SU-DHL-6 (cell line): ENCODE results near the gene SCAMP2.

Experiments used
- H2AFZ ChIP-seq: fragments of 200-600 bp; sonication (generic); 2 replicates; pipeline ENCODE4 v1.6.1; 2014; ENCODE audit warnings: low read depth, mild to moderate bottlenecking, moderate library complexity, mixed read lengths, antibody characterized with exemption, low read length; ENCODE audit not compliant: severe bottlenecking
- H3F3A ChIP-seq: fragments of 200-600 bp; shearing (Covaris generic); 2 replicates; pipeline ENCODE4 v1.6.0; 2016; ENCODE audit warnings: antibody characterized with exemption, mild to moderate bottlenecking; ENCODE audit not compliant: insufficient read depth
- H3K27ac ChIP-seq: fragments of 200-600 bp; sonication (generic); 2 replicates; pipeline ENCODE4 v1.5.1; 2016; ENCODE audit warnings: low read depth, mild to moderate bottlenecking, low read length, moderate library complexity, mixed read lengths
- H3K27me3 ChIP-seq: fragments of 200-600 bp; sonication (generic), shearing (Covaris generic); 2 replicates; pipeline ENCODE4 v1.6.0; 2014; ENCODE audit warnings: mild to moderate bottlenecking, low read length
- H3K36me3 ChIP-seq: fragments of 200-600 bp; sonication (generic); 2 replicates; pipeline ENCODE4 v1.6.1; 2014; ENCODE audit warnings: mild to moderate bottlenecking, low read length, mixed read lengths
- H3K4me2 ChIP-seq: fragments of 300-600, 200-600 bp; shearing (Covaris generic), sonication (generic); 2 replicates; pipeline ENCODE4 v1.6.0; 2014; ENCODE audit warnings: low read length, low read depth, mild to moderate bottlenecking; ENCODE audit not compliant: poor library complexity, severe bottlenecking
- H3K4me3 ChIP-seq: fragments of 200-600 bp; sonication (generic); 2 replicates; pipeline ENCODE4 v1.5.1; 2014; ENCODE audit warnings: antibody characterized with exemption, low read length, mild to moderate bottlenecking, mixed read lengths; ENCODE audit not compliant: insufficient read depth, poor library complexity, severe bottlenecking
- H3K79me2 ChIP-seq: fragments of 200-600 bp; sonication (generic); 2 replicates; pipeline ENCODE4 v1.6.1; 2014; ENCODE audit warnings: mild to moderate bottlenecking, low read length, moderate library complexity; ENCODE audit not compliant: insufficient read depth
- H3K9ac ChIP-seq: fragments of 200-600 bp; sonication (generic); 2 replicates; pipeline ENCODE4 v1.7.0; 2014; ENCODE audit warnings: mild to moderate bottlenecking, low read length
- H3K9me2 ChIP-seq: fragments of 200-600 bp; sonication (generic); replicated peaks from 2 replicates; pipeline ENCODE4 v1.6.1; 2014; ENCODE audit warnings: low read length; ENCODE audit not compliant: insufficient read depth
- H3K9me3 ChIP-seq: fragments of 200-600 bp; sonication (generic); 2 replicates; pipeline ENCODE4 v1.6.1; 2014; ENCODE audit warnings: low read length, mixed read lengths; ENCODE audit not compliant: insufficient read depth
- H4K20me1 ChIP-seq: fragments of 200-600 bp; sonication (generic); 2 replicates; pipeline ENCODE4 v1.6.1; 2014; ENCODE audit warnings: low read depth, mild to moderate bottlenecking, antibody characterized with exemption, low read length, moderate library complexity, mixed read lengths
- EZH2phosphoT487 ChIP-seq: fragments of 200-600 bp; sonication (generic), shearing (Covaris generic); conservative IDR thresholded peaks from 2 replicates; pipeline ENCODE4 v1.6.1; 2018; ENCODE audit warnings: mild to moderate bottlenecking, antibody characterized with exemption, low read length, moderate library complexity, mixed read lengths
- TF ChIP-seq, protein P1 (sequence below): fragments of 200-600 bp; sonication (generic); IDR thresholded peaks from one replicate; pipeline ENCODE4 v1.5.1; 2017; ENCODE audit warnings: antibody characterized with exemption, mild to moderate bottlenecking, low read length, moderate library complexity; ENCODE audit not compliant: insufficient read depth, poor library complexity, severe bottlenecking

Gene SCAMP2

DNA sequence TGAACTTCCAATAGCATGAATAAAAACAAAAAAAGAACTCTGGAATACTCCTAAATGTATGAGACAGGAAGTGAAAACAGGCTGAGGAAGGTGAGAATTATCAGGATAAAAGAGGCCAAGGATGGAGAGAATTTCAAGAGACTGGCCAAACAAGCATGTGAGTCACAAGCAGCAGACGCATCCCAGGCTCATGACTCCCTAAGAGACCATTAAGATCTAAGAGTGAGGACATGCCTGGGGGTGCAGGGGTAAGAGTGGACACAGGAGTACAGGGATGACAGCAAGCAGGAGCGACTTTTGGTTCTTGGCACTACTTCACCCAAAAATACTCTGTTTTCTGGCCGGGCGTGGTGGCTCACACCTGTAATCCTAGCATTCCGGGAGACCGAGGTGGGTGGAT lies 7.1 kb downstream of the SCAMP2 start:
- Histone ChIP-seq H3K79me2 (peaks cover 85% of the 10 kb centered on the region), H2AFZ (no peak overlapping the region), H3K4me3 (no peak overlapping the region), H3K27me3 (no peaks in the 10 kb centered on the region), H3K36me3 (peaks cover 6% of the 10 kb centered on the region; the same call in 1 of the 2 replicates), H4K20me1 (peaks cover 3% of the 10 kb centered on the region; the same call in 1 of the 2 replicates), H3F3A (peaks cover 9% of the 10 kb centered on the region), H3K27ac (no peak overlapping the region), H3K9me2 (no peaks in the 10 kb centered on the region), H3K9me3 (no peaks in the 10 kb centered on the region), H3K4me2 (no peak overlapping the region), H3K9ac (no peak overlapping the region)
- TF ChIP-seq EZH2phosphoT487 = no peak
- TF ChIP-seq, protein P1, sequence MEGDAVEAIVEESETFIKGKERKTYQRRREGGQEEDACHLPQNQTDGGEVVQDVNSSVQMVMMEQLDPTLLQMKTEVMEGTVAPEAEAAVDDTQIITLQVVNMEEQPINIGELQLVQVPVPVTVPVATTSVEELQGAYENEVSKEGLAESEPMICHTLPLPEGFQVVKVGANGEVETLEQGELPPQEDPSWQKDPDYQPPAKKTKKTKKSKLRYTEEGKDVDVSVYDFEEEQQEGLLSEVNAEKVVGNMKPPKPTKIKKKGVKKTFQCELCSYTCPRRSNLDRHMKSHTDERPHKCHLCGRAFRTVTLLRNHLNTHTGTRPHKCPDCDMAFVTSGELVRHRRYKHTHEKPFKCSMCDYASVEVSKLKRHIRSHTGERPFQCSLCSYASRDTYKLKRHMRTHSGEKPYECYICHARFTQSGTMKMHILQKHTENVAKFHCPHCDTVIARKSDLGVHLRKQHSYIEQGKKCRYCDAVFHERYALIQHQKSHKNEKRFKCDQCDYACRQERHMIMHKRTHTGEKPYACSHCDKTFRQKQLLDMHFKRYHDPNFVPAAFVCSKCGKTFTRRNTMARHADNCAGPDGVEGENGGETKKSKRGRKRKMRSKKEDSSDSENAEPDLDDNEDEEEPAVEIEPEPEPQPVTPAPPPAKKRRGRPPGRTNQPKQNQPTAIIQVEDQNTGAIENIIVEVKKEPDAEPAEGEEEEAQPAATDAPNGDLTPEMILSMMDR = no peak

DNA sequence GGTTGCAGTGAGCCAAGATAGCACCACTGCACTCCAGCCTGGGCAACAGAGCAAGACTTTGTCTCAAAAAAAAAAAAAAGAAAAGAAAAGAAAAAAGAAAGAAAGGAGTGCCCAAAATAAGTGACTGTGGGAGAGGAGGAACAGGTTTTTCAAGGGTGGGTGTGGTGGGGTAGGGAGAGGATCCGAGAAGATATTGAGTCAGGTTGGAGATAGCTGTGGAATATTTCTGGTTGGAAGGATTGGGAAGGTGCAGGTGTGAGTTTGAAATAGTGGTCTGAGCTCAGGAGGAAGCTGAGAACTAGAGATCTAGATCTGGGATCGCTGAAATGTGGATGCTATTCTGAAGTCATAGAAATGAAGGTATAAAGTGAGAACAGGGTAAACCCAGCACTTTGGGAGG lies 7.8 kb downstream of the SCAMP2 start:
- no peak overlapping the region for H3K4me2 ChIP-seq

DNA sequence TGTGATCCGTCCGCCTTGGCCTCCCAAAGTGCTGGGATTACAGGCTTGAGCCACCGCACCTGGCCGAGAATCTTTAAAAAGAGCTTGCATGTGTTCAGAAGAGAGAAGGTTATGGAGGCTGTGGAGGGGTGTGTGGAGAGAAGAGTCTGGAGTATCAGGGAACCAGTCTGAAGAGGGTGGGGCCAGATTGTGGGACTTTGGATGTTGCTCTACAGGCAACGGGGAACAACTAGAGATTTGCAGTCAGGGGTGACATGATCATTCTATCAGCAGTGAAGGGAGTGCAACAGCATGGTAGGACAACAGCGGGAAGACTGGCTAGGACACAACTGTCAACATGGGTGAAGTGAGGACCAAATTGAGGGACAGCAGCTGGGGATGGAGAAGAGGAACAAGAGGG lies 8.9 kb downstream of the SCAMP2 start:
- Histone ChIP-seq H4K20me1 (no peaks in the 10 kb centered on the region; the same call in 1 of the 2 replicates), H3K9me2 (no peaks in the 10 kb centered on the region), H3F3A (no peaks in the 10 kb centered on the region), H3K4me2 (no peak overlapping the region), H3K27ac (no peak overlapping the region), H2AFZ (no peak overlapping the region), H3K4me3 (no peak overlapping the region), H3K9ac (no peak overlapping the region), H3K27me3 (no peaks in the 10 kb centered on the region), H3K36me3 (peaks cover 6% of the 10 kb centered on the region; the same call in 1 of the 2 replicates), H3K9me3 (no peaks in the 10 kb centered on the region), H3K79me2 (peaks cover 79% of the 10 kb centered on the region)
- TF ChIP-seq, protein P1 = no peak
- no peak for TF ChIP-seq EZH2phosphoT487

More for the DNA sequence above, 7.8 kb downstream of the SCAMP2 start:
- H3K27ac ChIP-seq = no peak overlapping the region
- no peaks in the 10 kb centered on the region for H3K9me3 ChIP-seq
- TF ChIP-seq EZH2phosphoT487 = no peak
- TF ChIP-seq, protein P1 = no peak
- peaks cover 6% of the 10 kb centered on the region; the same call in 1 of the 2 replicates for H3K36me3 ChIP-seq
- H3K27me3 ChIP-seq = no peaks in the 10 kb centered on the region
- no peak overlapping the region for H2AFZ ChIP-seq
- H3K79me2 ChIP-seq = peaks cover 79% of the 10 kb centered on the region
- no peak overlapping the region for H3K4me3 ChIP-seq
- H3F3A ChIP-seq = peaks cover 2% of the 10 kb centered on the region
- no peaks in the 10 kb centered on the region for H3K9me2 ChIP-seq
- H3K9ac ChIP-seq = no peak overlapping the region
- no peaks in the 10 kb centered on the region; the same call in 1 of the 2 replicates for H4K20me1 ChIP-seq
